Measurements from ENCODE around the gene TLR2.
A peak's percentile ranks its signal among the peaks of the same experiment; 100 is the strongest.

TLR2 gene

DNA sequence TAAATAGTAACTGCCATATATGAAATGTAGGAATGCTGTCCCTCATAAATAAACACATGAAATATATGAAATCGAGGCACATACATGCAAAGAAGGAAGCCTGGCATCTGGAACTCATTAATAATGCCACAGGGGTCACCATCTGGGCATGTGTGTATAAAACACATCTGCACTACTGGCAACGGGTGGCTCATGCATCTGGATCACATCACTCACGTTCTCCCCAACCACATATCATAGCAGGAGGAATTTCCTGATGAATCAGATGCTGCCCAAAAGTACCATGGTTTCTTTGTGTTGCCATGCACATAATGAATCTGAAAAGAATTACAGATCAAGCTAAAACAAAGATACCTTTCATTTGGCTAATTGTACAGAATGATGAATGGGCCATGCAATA lies 47.2 kb downstream of the TLR2 start:
- no peak for DNase-seq (ENCODE audit: low spot score)

DNA sequence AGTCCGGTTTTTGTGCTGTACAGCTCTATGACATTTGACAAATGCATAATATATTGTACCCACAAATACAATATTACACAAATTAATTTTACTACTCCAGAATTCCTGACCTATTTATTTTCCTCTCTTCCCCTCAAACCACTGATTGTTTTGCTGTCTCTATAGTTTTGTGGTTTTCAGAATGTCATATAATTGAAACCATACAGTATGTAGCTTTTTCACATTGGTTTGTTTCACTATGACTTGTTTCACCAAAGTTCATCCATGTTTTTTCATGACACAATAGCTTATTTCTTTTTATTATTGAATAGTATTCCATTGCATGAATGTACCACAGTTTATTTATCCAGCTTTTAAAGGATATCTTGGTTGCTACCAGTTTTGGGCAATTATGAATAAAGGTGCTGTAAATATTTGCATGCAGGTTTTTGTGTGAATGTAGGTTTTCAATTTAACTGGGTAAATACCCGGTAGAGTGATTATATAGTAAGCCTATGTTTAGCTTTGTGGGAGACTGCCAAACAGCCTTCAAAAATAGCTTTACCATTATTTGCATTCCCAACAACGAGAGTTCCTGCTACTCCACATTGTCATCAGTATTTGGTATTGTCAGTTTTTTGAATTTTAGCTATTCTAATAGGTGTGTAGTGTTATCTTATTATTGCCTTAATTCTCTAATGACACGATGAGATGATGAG lies 49.8 kb downstream of the TLR2 start:
- no peak for DNase-seq (ENCODE audit: low spot score)

DNA sequence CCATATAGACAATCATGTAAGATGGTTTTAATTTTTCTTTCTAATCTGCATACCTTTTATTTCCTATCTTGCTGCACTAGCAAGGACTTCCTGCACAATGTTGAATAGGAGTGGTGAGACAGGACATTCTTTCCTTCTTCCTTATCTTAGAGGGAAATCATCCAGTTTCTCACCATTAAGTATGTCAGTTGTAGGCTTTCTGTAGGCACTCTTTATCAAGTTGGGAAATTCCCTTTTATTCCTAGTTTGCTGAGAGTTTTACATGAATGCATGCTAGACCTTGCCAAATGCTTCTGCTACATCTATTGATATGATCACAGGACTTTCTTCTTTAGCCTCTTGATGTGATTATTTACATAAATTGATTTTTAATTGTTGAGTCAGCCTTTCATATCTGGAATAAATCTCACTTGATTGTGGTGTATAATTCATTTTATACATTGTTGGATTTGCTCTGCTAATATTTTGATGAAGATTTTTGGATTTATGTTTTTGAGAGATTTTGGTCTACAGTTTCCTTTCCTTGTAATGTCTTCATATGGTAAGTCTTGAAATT lies 51.9 kb downstream of the TLR2 start:
- DNase-seq (ENCODE audit: low spot score): no peak

DNA sequence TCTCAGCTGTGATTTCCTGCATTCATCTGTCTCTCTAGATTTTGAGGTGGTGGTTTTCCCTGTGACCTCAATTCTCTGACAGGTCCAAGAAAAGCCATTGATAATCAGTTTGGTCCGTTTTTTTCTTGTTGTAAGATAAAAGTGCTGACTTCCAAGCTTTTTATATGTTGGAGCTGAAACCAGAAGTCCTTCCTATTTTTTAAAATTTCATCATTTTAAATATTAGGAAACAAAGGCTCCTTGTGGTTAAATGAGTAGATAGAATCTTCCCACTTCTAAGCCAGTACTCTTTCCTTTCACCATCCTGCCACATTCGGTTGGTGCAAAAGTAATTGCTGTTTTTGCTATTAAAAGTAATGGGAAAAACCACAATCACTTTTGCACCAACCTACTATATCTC lies 57.5 kb downstream of the TLR2 start:
- DNase-seq (ENCODE audit: low spot score): no peak

DNA sequence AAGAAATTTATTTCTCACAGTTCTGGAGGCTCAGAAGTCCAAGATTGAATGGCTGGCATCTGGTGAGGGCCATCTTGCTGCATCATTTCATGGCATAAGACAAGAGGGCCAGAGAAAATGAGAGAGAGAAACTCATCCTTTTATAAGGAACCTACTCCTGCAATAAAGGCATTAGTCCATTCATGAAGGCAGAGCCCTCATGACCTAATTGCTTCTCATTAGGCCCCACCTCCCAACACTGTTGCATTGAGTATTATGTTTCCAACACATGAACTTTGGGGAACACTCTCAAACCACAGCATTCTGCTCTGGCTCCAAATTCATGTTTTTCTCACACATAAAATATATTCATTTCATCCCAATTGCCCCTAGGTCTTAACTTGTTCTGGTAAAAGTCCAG lies 61.6 kb downstream of the TLR2 start:
- DNase-seq (ENCODE audit: low spot score): no peak

DNA sequence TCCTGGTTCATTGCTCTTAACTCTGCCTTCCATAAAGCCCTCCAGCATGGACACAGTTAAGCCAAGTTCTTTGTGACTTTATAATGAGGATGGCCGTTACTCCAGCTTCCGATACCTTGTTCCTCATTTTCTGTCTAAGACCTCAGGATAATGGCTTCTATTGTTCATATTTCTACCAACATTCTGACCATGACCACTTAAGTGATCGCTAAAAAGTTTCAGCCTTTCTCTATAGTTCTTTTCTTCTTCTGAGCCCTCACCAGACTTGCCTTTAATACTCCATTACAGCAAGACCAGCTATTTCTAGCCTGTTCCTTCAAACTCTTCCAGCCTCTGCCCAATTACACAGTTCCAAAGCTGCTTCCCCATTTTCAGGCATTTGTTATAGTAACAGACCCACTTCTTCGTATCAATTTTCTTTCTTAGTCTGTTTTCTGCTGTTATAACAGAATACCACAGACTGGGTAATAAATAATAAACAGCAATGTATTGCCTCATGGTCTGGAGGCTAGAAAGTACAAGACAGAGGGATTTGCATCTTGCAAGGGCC lies 63.4 kb downstream of the TLR2 start:
- no peak for DNase-seq (ENCODE audit: low spot score)

DNA sequence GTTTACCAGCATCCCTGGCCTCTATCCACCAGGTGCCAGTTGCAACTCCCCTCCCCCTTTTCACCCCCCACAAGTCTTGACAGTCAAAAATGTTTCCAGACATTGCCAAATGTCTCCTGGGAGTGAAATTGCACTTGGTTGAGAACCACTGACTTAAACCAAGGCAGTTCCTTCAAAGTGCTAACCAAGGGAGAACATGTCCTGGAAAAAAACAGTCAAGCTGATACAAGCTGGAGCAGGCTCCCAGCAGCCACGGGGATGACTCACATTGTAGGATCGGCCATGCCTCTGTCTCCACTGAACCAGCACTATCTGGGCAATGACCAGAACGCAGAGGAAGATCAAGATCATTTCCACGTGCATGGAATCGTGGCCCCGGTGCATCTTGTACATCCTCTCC lies 64.3 kb downstream of the TLR2 start:
- no peak for DNase-seq (ENCODE audit: low spot score)

DNA sequence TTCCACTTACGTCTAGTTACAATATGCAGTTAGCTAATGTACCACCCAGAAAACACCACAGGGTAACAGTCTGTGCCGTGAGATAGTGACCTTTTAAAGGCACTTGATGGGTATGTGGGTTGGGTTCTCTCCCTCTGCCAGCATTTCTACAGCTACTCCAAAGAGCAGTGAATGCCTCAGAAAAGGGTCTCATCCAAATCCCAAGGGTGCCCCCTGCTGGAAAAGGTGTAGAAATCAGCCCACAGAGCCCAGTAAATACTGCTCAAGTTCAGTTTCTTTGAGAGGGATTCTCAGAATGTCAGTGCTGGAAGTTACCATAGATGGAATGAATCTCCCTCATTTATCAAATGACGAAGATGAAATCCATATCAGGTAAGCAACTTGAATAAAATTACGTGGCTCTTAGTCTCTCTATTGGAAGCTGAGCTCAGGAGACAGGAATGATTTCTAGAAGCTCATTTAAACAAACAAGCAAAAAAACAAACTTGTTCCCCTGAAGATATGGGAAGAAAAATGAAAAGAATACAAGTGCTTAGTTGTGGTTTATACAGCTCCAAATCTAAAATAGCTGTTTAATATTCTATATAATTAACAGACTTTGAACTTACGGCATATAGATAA lies 66.2 kb downstream of the TLR2 start:
- DNase-seq (ENCODE audit: low spot score): peak; percentile 77

DNA sequence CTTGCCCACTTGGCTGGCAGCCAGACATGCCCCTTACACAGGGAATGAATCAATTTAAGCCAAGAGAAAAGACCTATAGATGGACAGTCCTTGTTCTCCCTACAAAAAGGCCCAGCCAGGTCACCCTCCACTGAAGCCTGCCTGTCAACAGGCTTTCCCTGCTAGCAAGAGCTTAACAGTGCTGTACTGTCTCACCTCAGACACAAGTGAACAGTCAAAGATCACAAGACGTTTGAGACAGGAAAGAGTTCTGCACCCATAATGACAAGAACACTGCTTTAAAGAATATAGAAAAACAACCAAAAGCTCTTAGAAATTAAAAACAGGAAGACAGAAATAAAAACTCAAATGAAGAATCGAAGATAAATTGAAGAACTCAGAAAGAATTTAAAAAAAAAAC lies 71.1 kb downstream of the TLR2 start:
- DNase-seq (ENCODE audit: low spot score): no peak

Measured in iPS-NIHi11 (cell line).